A549 (cell line): Measurements from ENCODE around the gene PPM1H. TPM values are rescaled to one million over a fixed set of nuclear protein-coding genes. Genes with fewer than 3 reads are reported as not detected.
"Not testable (repeated sequence)": the region's sequence is repeated elsewhere in the genome, so short reads cannot be mapped to it uniquely, and the experiment has no call there.

Experiments used
- ATAC-seq, 2 experiments: fragments of 200-7000 bp in 1 of 2; fragments of >200 bp in 1 of 2; cut with Nextera tagmentation in 1 of 2; cut with Tn5 transposase in 1 of 2; 3 replicates each; pipeline versions ENCODE4 v1.8.0 to v1.9.1; 2018 to 2020; ENCODE audit warnings: mild to moderate bottlenecking in 1 of 2, moderate library complexity in 1 of 2
- CTCF ChIA-PET: fragments of 300-600 bp; sonication (Branson Sonifier 250); formaldehyde crosslinking; extraction: SDS; loops from one replicate; lab custom pipeline; 2021; ENCODE audit warnings: antibody characterized with exemption, inconsistent platforms; lab: Yijun Ruan, JAX
- POLR2A ChIA-PET: fragments of 350-600 bp; formaldehyde crosslinking; extraction: SDS; loops from one replicate; lab custom pipeline; 2021; ENCODE audit warnings: antibody characterized with exemption, inconsistent platforms; lab: Yijun Ruan, JAX
- DNase-seq, 2 experiments: peaks; one replicate each; pipeline versions ENCODE4 v3.0.0 to v3.0.0-alpha.2; 2011 to 2016; ENCODE audit warnings: low read depth in 1 of 2, low spot score in 1 of 2
- FAIRE-seq: peaks from 2 replicates; lab custom pipeline; 2011; peaks lifted over from hg19 to GRCh38; lab: Jason Lieb, UNC
- H3K27ac ChIP-seq, 2 experiments: fragments of >200 bp; sonication (Bioruptor Twin); formaldehyde crosslinking; 3 replicates each; pipeline ENCODE4 v1.5.1; 2016 to 2017
- H3K4me1 ChIP-seq: fragments of >200 bp; sonication (Bioruptor Twin); formaldehyde crosslinking; 3 replicates; pipeline ENCODE4 v1.6.1; 2016
- H3K4me2 ChIP-seq: fragments of >200 bp; sonication (Bioruptor Twin); formaldehyde crosslinking; 3 replicates; pipeline ENCODE4 v1.6.1; 2016
- H3K4me3 ChIP-seq: fragments of >200 bp; sonication (Bioruptor Twin); formaldehyde crosslinking; 3 replicates; pipeline ENCODE4 v1.5.1; 2016
- H3K9me3 ChIP-seq: fragments of >200 bp; sonication (Bioruptor Twin); formaldehyde crosslinking; 3 replicates; pipeline ENCODE4 v1.6.1; 2016
- BHLHE40 ChIP-seq: IDR thresholded peaks from 2 replicates; pipeline ENCODE4 v1.6.1; 2012; ENCODE audit warnings: low read depth, low read length, inconsistent platforms
- CBX2 ChIP-seq: fragments of 200-600 bp; sonication (generic); IDR thresholded peaks from 2 replicates; pipeline ENCODE4 v1.6.1; 2016; ENCODE audit warnings: low read depth, mild to moderate bottlenecking, borderline replicate concordance
- CEBPB ChIP-seq, 2 experiments: fragments of >200 bp in 1 of 2; sonication (Bioruptor Twin) in 1 of 2; formaldehyde crosslinking in 1 of 2; IDR thresholded peaks; 2 replicates each; pipeline ENCODE4 v1.6.1; 2012 to 2016
- E2F6 ChIP-seq: IDR thresholded peaks from 2 replicates; pipeline ENCODE4 v1.6.1; 2012; ENCODE audit warnings: low read depth, borderline replicate concordance
- EHF ChIP-seq: fragments of 250-450 bp; sonication (Bioruptor Pico); IDR thresholded peaks from 2 replicates; pipeline ENCODE4 v1.5.0; 2020; ENCODE audit warnings: mild to moderate bottlenecking
- EHMT2 ChIP-seq: fragments of 200-600 bp; sonication (generic); IDR thresholded peaks from 2 replicates; pipeline ENCODE4 v1.6.1; 2016; ENCODE audit warnings: antibody characterized with exemption, low read depth, mild to moderate bottlenecking, moderate library complexity
- ESRRA ChIP-seq: fragments of 150-350 bp; IDR thresholded peaks from 2 replicates; pipeline ENCODE4 v1.6.1; 2014; ENCODE audit warnings: mild to moderate bottlenecking, low read length, borderline replicate concordance
- FOSB ChIP-seq: fragments of 250-450 bp; sonication (Bioruptor Pico); IDR thresholded peaks from 2 replicates; pipeline ENCODE4 v1.5.0; 2020; ENCODE audit warnings: mild to moderate bottlenecking, moderate library complexity
- FOXS1 ChIP-seq: fragments of 250-450 bp; sonication (Bioruptor Pico); IDR thresholded peaks from 2 replicates; pipeline ENCODE4 v1.5.0; 2020; ENCODE audit warnings: mild to moderate bottlenecking, moderate library complexity
- GATA3 ChIP-seq: IDR thresholded peaks from 2 replicates; pipeline ENCODE4 v1.6.1; 2012; ENCODE audit warnings: borderline replicate concordance
- HDAC2 ChIP-seq: fragments of 200-600 bp; sonication (generic); IDR thresholded peaks from 2 replicates; pipeline ENCODE4 v1.6.1; 2016
- HOXB5 ChIP-seq: fragments of 250-450 bp; sonication (Bioruptor Pico); IDR thresholded peaks from 2 replicates; pipeline ENCODE4 v1.5.0; 2020; ENCODE audit warnings: mild to moderate bottlenecking, moderate library complexity
- MAFK ChIP-seq: fragments of 450-650 bp; IDR thresholded peaks from 2 replicates; pipeline ENCODE4 v1.6.1; 2014; ENCODE audit not compliant: partially characterized antibody
- MAZ ChIP-seq: fragments of 150-350 bp; IDR thresholded peaks from 2 replicates; pipeline ENCODE4 v1.6.1; 2014; ENCODE audit warnings: antibody characterized with exemption, low read depth, low read length, borderline replicate concordance
- PHF8 ChIP-seq: fragments of 200-600 bp; sonication (generic); IDR thresholded peaks from 2 replicates; pipeline ENCODE4 v1.6.1; 2016; ENCODE audit warnings: low read depth, mild to moderate bottlenecking, antibody characterized with exemption, moderate library complexity, borderline replicate concordance
- RARB ChIP-seq: fragments of 250-450 bp; sonication (Bioruptor Pico); IDR thresholded peaks from 2 replicates; pipeline ENCODE4 v1.8.0; 2021; ENCODE audit warnings: mild to moderate bottlenecking, moderate library complexity
- RCOR1 ChIP-seq: fragments of 150-350 bp; IDR thresholded peaks from 2 replicates; pipeline ENCODE4 v1.6.1; 2014; ENCODE audit warnings: antibody characterized with exemption, low read length, low read depth
- ZFP36 ChIP-seq: fragments of 450-650 bp; IDR thresholded peaks from 2 replicates; pipeline ENCODE4 v1.6.1; 2014; ENCODE audit warnings: borderline replicate concordance; ENCODE audit not compliant: partially characterized antibody
- ZNF302 ChIP-seq: fragments of 250-450 bp; sonication (Bioruptor Pico); IDR thresholded peaks from 2 replicates; pipeline ENCODE4 v1.9.0; 2021; ENCODE audit warnings: inconsistent platforms, mild to moderate bottlenecking, moderate library complexity
- WGBS: methylation state at CpG from one replicate; pipeline ENCODE4 v1.1.6; 2017; ENCODE audit errors: missing lambda C conversion rate; 5-methylcytosine and 5-hydroxymethylcytosine counted together
- polyA plus RNA-seq, 4 experiments: library from polyadenylated mRNA; depleted of rRNA in 3 of 4; stranded (reverse); fragments of >200 nt; fragmentation: RNase III in 1 of 4; extraction: RNeasy Plus Mini Kit Qiagen cat#74134 plus additional on column Dnase treatment in 1 of 4; gene quantifications; 2 replicates in 3 of 4; 3 replicates in 1 of 4; pipeline ENCODE4 v1.2.3, GENCODE V29; 2011 to 2017
- TF ChIP-seq, protein P1 (sequence below): fragments of 200-600 bp; sonication (generic); IDR thresholded peaks from 2 replicates; pipeline ENCODE4 v1.6.1; 2016; ENCODE audit warnings: antibody characterized with exemption, mild to moderate bottlenecking, moderate library complexity
- TF ChIP-seq, protein P2 (sequence below): fragments of 150-350 bp; IDR thresholded peaks from 2 replicates; pipeline ENCODE4 v1.6.1; 2014; ENCODE audit warnings: low read depth, mild to moderate bottlenecking, low read length
- TF ChIP-seq, protein P3 (sequence below): IDR thresholded peaks from 2 replicates; pipeline ENCODE4 v1.6.1; 2012
- TF ChIP-seq, protein P4 (sequence below): IDR thresholded peaks from 2 replicates; pipeline ENCODE4 v1.6.1; 2012

PPM1H gene
- polyA plus RNA-seq, 2 of the 4 experiments (the other 2 are of a cell fraction), result 7.8 TPM

- no peak for ATAC-seq
- no peaks in the 10 kb centered on the region for H3K4me1 ChIP-seq
- no peak for TF ChIP-seq FOXS1 (CRISPR knock-in tag)
- no peak for TF ChIP-seq MAFK
- TF ChIP-seq MAZ, result no peak
- no peak for TF ChIP-seq ESRRA
- TF ChIP-seq RARB (CRISPR knock-in tag), result no peak
- TF ChIP-seq, protein P1, sequence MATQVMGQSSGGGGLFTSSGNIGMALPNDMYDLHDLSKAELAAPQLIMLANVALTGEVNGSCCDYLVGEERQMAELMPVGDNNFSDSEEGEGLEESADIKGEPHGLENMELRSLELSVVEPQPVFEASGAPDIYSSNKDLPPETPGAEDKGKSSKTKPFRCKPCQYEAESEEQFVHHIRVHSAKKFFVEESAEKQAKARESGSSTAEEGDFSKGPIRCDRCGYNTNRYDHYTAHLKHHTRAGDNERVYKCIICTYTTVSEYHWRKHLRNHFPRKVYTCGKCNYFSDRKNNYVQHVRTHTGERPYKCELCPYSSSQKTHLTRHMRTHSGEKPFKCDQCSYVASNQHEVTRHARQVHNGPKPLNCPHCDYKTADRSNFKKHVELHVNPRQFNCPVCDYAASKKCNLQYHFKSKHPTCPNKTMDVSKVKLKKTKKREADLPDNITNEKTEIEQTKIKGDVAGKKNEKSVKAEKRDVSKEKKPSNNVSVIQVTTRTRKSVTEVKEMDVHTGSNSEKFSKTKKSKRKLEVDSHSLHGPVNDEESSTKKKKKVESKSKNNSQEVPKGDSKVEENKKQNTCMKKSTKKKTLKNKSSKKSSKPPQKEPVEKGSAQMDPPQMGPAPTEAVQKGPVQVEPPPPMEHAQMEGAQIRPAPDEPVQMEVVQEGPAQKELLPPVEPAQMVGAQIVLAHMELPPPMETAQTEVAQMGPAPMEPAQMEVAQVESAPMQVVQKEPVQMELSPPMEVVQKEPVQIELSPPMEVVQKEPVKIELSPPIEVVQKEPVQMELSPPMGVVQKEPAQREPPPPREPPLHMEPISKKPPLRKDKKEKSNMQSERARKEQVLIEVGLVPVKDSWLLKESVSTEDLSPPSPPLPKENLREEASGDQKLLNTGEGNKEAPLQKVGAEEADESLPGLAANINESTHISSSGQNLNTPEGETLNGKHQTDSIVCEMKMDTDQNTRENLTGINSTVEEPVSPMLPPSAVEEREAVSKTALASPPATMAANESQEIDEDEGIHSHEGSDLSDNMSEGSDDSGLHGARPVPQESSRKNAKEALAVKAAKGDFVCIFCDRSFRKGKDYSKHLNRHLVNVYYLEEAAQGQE, result no peak
- TF ChIP-seq E2F6, result no peak
- no peak for TF ChIP-seq ZNF302 (CRISPR knock-in tag)
- no peak for TF ChIP-seq PHF8
- TF ChIP-seq EHF (CRISPR knock-in tag), result no peak
- no peak for TF ChIP-seq CEBPB (IDR thresholded peaks at IDR 0.05)
- no peak for TF ChIP-seq RCOR1
- no peak for TF ChIP-seq BHLHE40
- TF ChIP-seq, all 56 proteins: peak for 0
- WGBS, result 91% methylated on average over 3 of the region's 3 CpGs
- POLR2A ChIA-PET, result interaction anchor here (0.6 kb wide), 1 partner anchor 77 kb away, joined by 3 read pairs; no protein-coding TSS in a partner anchor
- no peak for FAIRE-seq
- no peak overlapping the region for H3K4me3 ChIP-seq
- CTCF ChIA-PET, result interaction anchor here (1.8 kb wide), 1 partner anchor 8 kb away, joined by 6 read pairs; no protein-coding TSS in a partner anchor
- H3K4me2 ChIP-seq, result no peak overlapping the region
- no peak overlapping the region for H3K27ac ChIP-seq
- H3K9me3 ChIP-seq, result no peaks in the 10 kb centered on the region
- DNase-seq, result no peak
Measured at GRCh38 chr12:62882140-62882539, 52.8 kb downstream of the PPM1H start.

DNA sequence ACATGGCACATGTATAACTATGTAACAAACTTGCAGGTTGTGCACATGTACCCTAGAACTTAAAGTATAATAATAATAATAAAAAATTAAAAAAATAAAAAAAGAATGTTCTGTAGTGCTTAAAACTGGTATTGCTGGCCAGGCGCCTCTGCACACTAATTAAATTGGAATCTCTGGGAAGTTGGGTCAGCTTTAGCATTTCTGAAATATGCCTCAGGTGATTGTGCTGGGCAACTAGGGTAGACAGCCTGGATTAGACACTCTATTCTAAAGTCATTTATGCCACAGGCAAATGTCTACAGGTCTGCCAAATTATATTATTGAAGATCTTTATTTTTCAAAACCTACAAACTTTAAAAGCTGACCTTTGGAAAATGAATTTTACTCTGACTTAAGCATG lies 55.3 kb downstream of the PPM1H start:
- POLR2A ChIA-PET, result no interaction called here
- no peak overlapping the region for H3K27ac ChIP-seq

DNA sequence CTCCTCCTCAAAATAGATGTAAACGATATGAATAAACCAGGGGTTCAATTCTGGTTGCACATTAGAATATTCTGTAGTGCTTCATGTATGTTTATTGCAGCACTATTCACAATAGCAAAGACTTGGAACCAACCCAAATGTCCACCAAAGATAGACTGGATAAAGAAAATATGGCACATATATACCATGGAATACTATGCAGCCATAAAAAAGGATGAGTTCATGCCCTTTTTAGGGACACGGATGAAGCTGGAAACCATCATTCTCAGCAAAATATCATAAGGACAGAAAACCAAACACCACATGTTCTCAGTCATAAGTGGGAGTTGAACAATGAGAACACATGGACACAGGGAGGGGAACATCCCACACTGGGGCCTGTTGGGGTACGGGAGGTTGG lies 55.7 kb downstream of the PPM1H start:
- H3K27ac ChIP-seq, ATAC-seq, H3K4me1 ChIP-seq, H3K9me3 ChIP-seq, FAIRE-seq, DNase-seq, POLR2A ChIA-PET, H3K4me3 ChIP-seq, H3K4me2 ChIP-seq, CTCF ChIA-PET: not testable (repeated sequence)
- WGBS, result 58% methylated on average over 3 of the region's 3 CpGs

More for the DNA sequence above, 55.3 kb downstream of the PPM1H start:
- WGBS, result 76% methylated on average over 1 of the region's 1 CpG
- Histone ChIP-seq H3K4me2 (no peak overlapping the region), H3K4me1 (no peaks in the 10 kb centered on the region), H3K4me3 (no peak overlapping the region), H3K9me3 (no peaks in the 10 kb centered on the region)
- no peak for TF ChIP-seq EHF (CRISPR knock-in tag)
- TF ChIP-seq, protein P2, sequence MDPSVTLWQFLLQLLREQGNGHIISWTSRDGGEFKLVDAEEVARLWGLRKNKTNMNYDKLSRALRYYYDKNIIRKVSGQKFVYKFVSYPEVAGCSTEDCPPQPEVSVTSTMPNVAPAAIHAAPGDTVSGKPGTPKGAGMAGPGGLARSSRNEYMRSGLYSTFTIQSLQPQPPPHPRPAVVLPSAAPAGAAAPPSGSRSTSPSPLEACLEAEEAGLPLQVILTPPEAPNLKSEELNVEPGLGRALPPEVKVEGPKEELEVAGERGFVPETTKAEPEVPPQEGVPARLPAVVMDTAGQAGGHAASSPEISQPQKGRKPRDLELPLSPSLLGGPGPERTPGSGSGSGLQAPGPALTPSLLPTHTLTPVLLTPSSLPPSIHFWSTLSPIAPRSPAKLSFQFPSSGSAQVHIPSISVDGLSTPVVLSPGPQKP, result no peak
- TF ChIP-seq CBX2, result no peak
- TF ChIP-seq GATA3, result no peak
- TF ChIP-seq, protein P3, sequence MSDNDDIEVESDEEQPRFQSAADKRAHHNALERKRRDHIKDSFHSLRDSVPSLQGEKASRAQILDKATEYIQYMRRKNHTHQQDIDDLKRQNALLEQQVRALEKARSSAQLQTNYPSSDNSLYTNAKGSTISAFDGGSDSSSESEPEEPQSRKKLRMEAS, result no peak
- no peak for TF ChIP-seq BHLHE40
- TF ChIP-seq HDAC2, result no peak
- TF ChIP-seq E2F6, result no peak
- TF ChIP-seq EHMT2, result no peak
- TF ChIP-seq FOSB, result no peak
- TF ChIP-seq ZFP36, result no peak
- TF ChIP-seq, protein P4, sequence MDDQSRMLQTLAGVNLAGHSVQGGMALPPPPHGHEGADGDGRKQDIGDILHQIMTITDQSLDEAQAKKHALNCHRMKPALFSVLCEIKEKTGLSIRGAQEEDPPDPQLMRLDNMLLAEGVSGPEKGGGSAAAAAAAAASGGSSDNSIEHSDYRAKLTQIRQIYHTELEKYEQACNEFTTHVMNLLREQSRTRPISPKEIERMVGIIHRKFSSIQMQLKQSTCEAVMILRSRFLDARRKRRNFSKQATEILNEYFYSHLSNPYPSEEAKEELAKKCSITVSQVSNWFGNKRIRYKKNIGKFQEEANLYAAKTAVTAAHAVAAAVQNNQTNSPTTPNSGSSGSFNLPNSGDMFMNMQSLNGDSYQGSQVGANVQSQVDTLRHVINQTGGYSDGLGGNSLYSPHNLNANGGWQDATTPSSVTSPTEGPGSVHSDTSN, result no peak
- TF ChIP-seq HOXB5 (CRISPR knock-in tag), result no peak
- no peak for DNase-seq
- ATAC-seq, result no peak
- FAIRE-seq, result no peak
- CTCF ChIA-PET, result no interaction called here
